GM08714 (cell line): Measurements from ENCODE around the gene SIN3A.

ENCODE experiments used
- H3K4me3 ChIP-seq: fragments of 200-500 bp; sonication (Bioruptor generic); 2 replicates; pipeline ENCODE4 v1.5.1; 2014; ENCODE audit warnings: mild to moderate bottlenecking, low read length, inconsistent platforms
- ZNF274 ChIP-seq: IDR thresholded peaks from 2 replicates; pipeline ENCODE4 v1.6.1; 2012; ENCODE audit warnings: mild to moderate bottlenecking, low read depth, low read length

The SIN3A gene

DNA sequence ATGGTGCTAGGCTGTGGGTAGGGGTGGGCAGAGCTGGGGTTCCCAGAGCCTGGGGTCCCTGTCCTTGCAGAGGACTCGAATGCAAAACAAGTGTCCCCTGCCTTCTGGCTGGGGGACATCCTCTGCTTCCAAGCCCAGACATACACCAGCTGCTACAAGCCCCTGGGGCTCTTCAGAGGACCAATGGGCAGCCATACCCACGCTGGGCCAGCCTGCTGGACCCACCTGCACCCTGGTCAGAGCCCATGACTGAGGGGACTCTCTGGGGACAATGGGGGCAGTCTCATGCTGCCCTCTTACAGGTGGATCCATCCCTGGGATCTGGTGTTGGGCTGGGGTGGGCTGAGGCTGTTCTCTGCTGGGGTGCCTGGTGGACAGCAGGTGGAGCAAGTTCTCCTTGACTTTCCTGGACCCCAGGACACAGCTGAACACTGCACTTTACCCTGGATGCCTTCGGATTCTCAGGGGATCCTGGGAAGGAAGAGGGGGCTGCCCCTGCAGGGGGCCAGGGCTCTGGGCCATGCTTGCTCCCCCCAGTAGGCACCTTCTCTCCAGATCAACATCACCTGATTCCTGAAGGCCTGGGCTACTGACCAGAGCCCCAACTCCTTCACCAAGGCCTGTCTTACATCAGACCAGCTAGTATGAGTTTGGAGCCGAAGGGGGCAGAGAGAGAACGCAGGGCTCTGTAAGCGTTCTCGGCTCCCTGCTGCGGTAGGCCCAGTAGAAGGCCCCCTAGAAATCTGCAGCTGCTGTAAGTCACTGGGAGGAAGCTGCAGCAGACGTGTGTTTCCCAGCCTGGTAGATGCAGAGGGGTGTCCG is 122.8 kb downstream of the SIN3A start:
- TF ChIP-seq ZNF274: no peak
- no peak overlapping the region for H3K4me3 ChIP-seq

DNA sequence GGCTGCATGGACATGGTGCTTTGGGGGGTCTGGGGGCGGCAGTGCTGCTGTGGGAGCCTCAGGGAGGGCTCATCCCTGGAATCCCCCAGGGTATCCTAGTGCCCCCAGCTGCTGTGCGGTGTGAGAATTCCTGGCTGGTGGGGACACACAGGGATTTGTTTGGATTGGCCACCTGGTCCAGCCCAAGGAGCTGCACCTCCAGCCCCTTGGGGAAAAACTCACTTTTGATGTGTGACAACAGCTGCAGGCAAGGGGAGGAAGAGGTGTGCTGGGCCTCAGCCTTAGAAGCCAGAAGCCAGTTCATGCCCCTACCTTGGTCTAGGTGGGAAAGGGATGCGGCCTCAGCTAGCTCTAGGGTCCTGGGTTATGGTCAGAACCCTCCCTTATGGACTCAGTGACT is 124.0 kb downstream of the SIN3A start:
- no peak for TF ChIP-seq ZNF274
- no peak overlapping the region for H3K4me3 ChIP-seq

DNA sequence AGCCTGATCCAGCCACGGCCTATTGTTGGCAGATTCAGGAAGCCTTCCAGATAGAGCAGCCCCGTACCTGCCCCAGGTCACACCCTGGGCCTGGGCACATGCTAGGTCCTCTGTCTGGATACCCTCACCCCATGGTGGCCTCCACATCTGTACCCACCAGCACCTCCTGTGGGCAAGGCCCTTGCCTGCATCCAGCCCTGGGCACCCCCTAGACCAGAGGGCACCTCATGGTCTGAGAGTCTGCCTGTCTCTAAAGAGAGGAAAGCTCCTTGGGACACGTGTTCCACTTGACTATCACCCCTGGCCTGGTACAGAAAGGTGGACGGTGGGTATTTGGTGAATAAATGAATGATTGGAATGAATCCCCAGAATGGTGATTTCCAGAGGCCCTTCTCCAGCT is 124.5 kb downstream of the SIN3A start:
- no peak for TF ChIP-seq ZNF274
- H3K4me3 ChIP-seq: no peak overlapping the region

DNA sequence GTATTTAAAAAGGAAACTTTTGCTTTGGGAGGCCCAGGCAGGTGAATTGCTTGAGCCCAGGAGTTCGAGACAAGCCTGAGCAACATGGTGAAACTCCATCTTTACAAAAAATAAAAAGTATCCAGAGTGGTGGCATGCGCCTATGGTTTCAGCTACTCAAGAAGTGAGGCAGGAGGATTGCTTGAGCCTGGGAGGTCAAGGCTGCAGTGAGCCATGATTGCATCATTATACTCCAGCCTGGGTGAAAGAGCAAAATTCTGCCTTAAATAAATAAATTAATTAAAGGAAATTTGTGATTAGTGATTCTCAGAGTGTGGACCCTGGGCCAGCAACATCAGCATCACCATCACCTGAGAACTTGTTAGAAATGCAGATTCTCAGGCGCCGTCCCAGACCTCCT is 125.6 kb downstream of the SIN3A start:
- TF ChIP-seq ZNF274: no peak
- H3K4me3 ChIP-seq: no peak overlapping the region

DNA sequence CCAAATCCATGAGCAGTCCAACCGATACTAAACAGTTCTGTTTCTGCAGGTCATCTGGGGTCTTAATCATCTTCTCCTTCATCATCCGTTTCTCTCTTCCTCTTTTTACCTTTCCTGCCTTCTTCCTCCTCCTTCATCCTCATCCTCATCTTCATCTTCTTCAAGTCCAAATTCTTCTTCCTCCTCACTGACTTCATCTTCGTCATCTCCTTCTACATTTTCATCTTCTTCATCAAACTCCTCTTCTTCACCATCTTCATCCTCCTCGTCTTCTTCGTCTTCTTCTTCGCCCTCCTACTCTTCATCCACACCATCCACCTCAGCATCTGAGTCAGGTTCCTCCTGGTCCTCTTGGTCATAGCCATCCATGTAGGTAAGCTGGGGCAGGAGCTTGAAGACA is 129.8 kb downstream of the SIN3A start:
- TF ChIP-seq ZNF274: no peak
- H3K4me3 ChIP-seq: no peak overlapping the region
